Left ventricle myocardium superior (tissue), 1 donor: Measurements from ENCODE around the gene WSCD2. TPM values are rescaled to one million over a fixed set of nuclear protein-coding genes. Genes with fewer than 3 reads are reported as not detected.
A peak's percentile ranks its signal among the peaks of the same experiment; 100 is the strongest.

Experiments used
- ATAC-seq: fragments of 200-7000 bp; cut with Tn5 transposase; one replicate; pipeline ENCODE4 v1.9.1; 2020; ENCODE audit warnings: mild to moderate bottlenecking, moderate library complexity
- DNase-seq: peaks from one replicate; pipeline ENCODE4 v3.0.0-alpha.2; 2020
- intact Hi-C: fragments of 100-400 bp; cut with micrococcal nuclease; formaldehyde crosslinking; loops from one replicate; pipeline ENCODE4 v1.11.0; 2022
- total RNA-seq: library from RNA; stranded (reverse); fragmentation: NEBNext Ultra II Directional; extraction: Animal tissue kit (Norgen Biotek cat#: 25700); gene quantifications from one replicate; pipeline ENCODE4 v1.2.1, GENCODE V29; 2021
- donor health status: DM: no; HTN: yes; CAD: no; lungs with severe emphysema.

WSCD2 gene
- total RNA-seq, 1 donor from 2014 or later, result 0.45 TPM

- DNase-seq, result no peak
- ATAC-seq, result no peak
- intact Hi-C loops, result no loop called here
Measured at GRCh38 chr12:108181095-108181454, 52.0 kb downstream of the WSCD2 start.

- ATAC-seq (no peak), DNase-seq (no peak)
- intact Hi-C loops, result no loop called here
Measured at GRCh38 chr12:108182096-108182495, 53.0 kb downstream of the WSCD2 start.

GRCh38 chr12:108185002-108185401, 55.9 kb downstream of the WSCD2 start:
- intact Hi-C loops, result no loop called here
- no peak for DNase-seq

GRCh38 chr12:108187831-108188230, 58.7 kb downstream of the WSCD2 start:
- ATAC-seq, result no peak
- intact Hi-C loops, result no loop called here
- no peak for DNase-seq

More at GRCh38 chr12:108185002-108185401, 55.9 kb downstream of the WSCD2 start:
- ATAC-seq, result no peak

- intact Hi-C loops, result no loop called here
- ATAC-seq (peak; percentile 91), DNase-seq (no peak)
Measured at GRCh38 chr12:108190529-108190928, 61.4 kb downstream of the WSCD2 start.

GRCh38 chr12:108191086-108191485, 62.0 kb downstream of the WSCD2 start:
- ATAC-seq (no peak), DNase-seq (no peak)
- intact Hi-C loops, result no loop called here

- no peak for ATAC-seq
- intact Hi-C loops, result no loop called here
- no peak for DNase-seq
Measured at GRCh38 chr12:108191938-108192337, 62.9 kb downstream of the WSCD2 start.

GRCh38 chr12:108193493-108193892, 64.4 kb downstream of the WSCD2 start:
- intact Hi-C loops, result no loop called here
- DNase-seq, result no peak
- no peak for ATAC-seq

GRCh38 chr12:108193917-108194316, 64.8 kb downstream of the WSCD2 start:
- intact Hi-C loops, result no loop called here
- ATAC-seq (peak; percentile 23), DNase-seq (no peak)

- DNase-seq (no peak), ATAC-seq (no peak)
- intact Hi-C loops, result no loop called here
Measured at GRCh38 chr12:108194585-108194984, 65.5 kb downstream of the WSCD2 start.

GRCh38 chr12:108196319-108196718, 67.2 kb downstream of the WSCD2 start:
- intact Hi-C loops, result no loop called here
- ATAC-seq (no peak), DNase-seq (no peak)

- DNase-seq, result no peak
- ATAC-seq, result no peak
- intact Hi-C loops, result no loop called here
Measured at GRCh38 chr12:108196921-108197320, 67.8 kb downstream of the WSCD2 start.

- DNase-seq (no peak), ATAC-seq (no peak)
- intact Hi-C loops, result no loop called here
Measured at GRCh38 chr12:108198043-108198442, 69.0 kb downstream of the WSCD2 start.

GRCh38 chr12:108199106-108199505, 70.0 kb downstream of the WSCD2 start:
- DNase-seq, result no peak
- intact Hi-C loops, result no loop called here
- no peak for ATAC-seq

- ATAC-seq, result no peak
- intact Hi-C loops, result no loop called here
- DNase-seq, result no peak
Measured at GRCh38 chr12:108201808-108202207, 72.7 kb downstream of the WSCD2 start.

- no peak for DNase-seq
- no peak for ATAC-seq
- intact Hi-C loops, result no loop called here
Measured at GRCh38 chr12:108204117-108204987, 75.3 kb downstream of the WSCD2 start.

GRCh38 chr12:108205864-108206263, 76.8 kb downstream of the WSCD2 start:
- DNase-seq, result no peak

GRCh38 chr12:108207791-108208730, 79.0 kb downstream of the WSCD2 start:
- ATAC-seq, result no peak
- intact Hi-C loops, result no loop called here

More at GRCh38 chr12:108205864-108206263, 76.8 kb downstream of the WSCD2 start:
- ATAC-seq, result no peak
- intact Hi-C loops, result no loop called here

GRCh38 chr12:108210001-108210400, 80.9 kb downstream of the WSCD2 start:
- no peak for DNase-seq
- intact Hi-C loops, result no loop called here
- ATAC-seq, result no peak

More at GRCh38 chr12:108207791-108208730, 79.0 kb downstream of the WSCD2 start:
- DNase-seq, result no peak

GRCh38 chr12:108211157-108211556, 82.1 kb downstream of the WSCD2 start:
- intact Hi-C loops, result no loop called here
- no peak for DNase-seq
- no peak for ATAC-seq
